Measurements from ENCODE around the gene HPCAL1. TPM values are rescaled to one million over a fixed set of nuclear protein-coding genes. Genes with fewer than 3 reads are reported as not detected.

HPCAL1 gene
- total and polyA plus RNA-seq, 2 of the 8 experiments (the other 6 are each of a cell fraction or from before 2014, with no cell fraction given): 5.8 to 8.6 TPM

- Histone ChIP-seq H2BK120ac (replicated peaks; ENCODE audit: low read depth, low read length) (no peak overlapping the region), H3K4ac (replicated peaks; ENCODE audit: insufficient read length, low read depth, low read length) (no peak overlapping the region), H3K36me3 (ENCODE audit: control insufficient read depth in 2 of 4, insufficient read depth in 4 of 4, low read length in 3 of 4) (no peaks in the 10 kb centered on the region), H2BK5ac (ENCODE audit: low read depth, low read length) (no peak overlapping the region), H3K27me3 (replicated peaks in 1 of 4; ENCODE audit: control insufficient read depth in 3 of 4, extremely low read depth in 1 of 4, insufficient read depth in 3 of 4, low read length in 3 of 4) (no peaks in the 10 kb centered on the region), H3K4me2 (ENCODE audit: insufficient read depth in 1 of 2, low read depth in 2 of 2, low read length in 2 of 2) (no peak overlapping the region), H3K27ac (ENCODE audit: low read depth, low read length) (no peak overlapping the region), H3K79me1 (ENCODE audit: low read depth, low read length) (no peaks in the 10 kb centered on the region), H4K20me1 (replicated peaks in 1 of 2; ENCODE audit: control insufficient read depth in 1 of 2, insufficient read depth in 2 of 2, low read length in 2 of 2) (peaks cover 0 to 2% of the 10 kb centered on the region in 2 experiments), H3K23me2 (ENCODE audit: low read depth, low read length) (no peaks in the 10 kb centered on the region), H3K56ac (replicated peaks; ENCODE audit: insufficient read length, low read depth, low read length) (no peak overlapping the region), H2BK15ac (ENCODE audit: low read length) (no peak overlapping the region), H4K8ac (ENCODE audit: extremely low read depth, insufficient read depth, low read length) (no peak overlapping the region), H3K9ac (replicated peaks in 1 of 4; ENCODE audit: extremely low read depth in 1 of 4, low read depth in 3 of 4, low read length in 3 of 4) (no peak overlapping the region), H3K18ac (ENCODE audit: extremely low read depth, low read length) (no peak overlapping the region), H3K23ac (ENCODE audit: insufficient read length) (no peak overlapping the region), H3K79me2 (ENCODE audit: control insufficient read depth in 1 of 2, insufficient read depth in 2 of 2, low read length in 2 of 2) (no peaks in the 10 kb centered on the region), H2BK20ac (ENCODE audit: low read length) (no peak overlapping the region), H4K5ac (ENCODE audit: insufficient read length, low read depth, low read length) (no peak overlapping the region), H3K9me3 (ENCODE audit: insufficient read depth in 2 of 2, low read depth in 1 of 2, low read length in 1 of 2) (no peaks in the 10 kb centered on the region), H3K4me1 (replicated peaks in 1 of 4; ENCODE audit: control insufficient read depth in 3 of 4, insufficient read depth in 4 of 4, low read length in 3 of 4) (no peaks in the 10 kb centered on the region; a peak in 1 of 7 replicates), H4K91ac (replicated peaks; ENCODE audit: insufficient read length, low read length) (no peak overlapping the region), H3K14ac (ENCODE audit: insufficient read length) (no peak overlapping the region), H2BK12ac (ENCODE audit: low read depth, low read length) (no peak overlapping the region), H2AK5ac (ENCODE audit: low read depth, low read length) (no peak overlapping the region), H2AFZ (ENCODE audit: low read length) (no peak overlapping the region), H3K4me3 (ENCODE audit: extremely low read depth in 1 of 4, insufficient read depth in 2 of 4, low read depth in 3 of 4, low read length in 4 of 4) (no peak overlapping the region)
- FAIRE-seq (no peak), DNase-seq (ENCODE audit: low read depth in 1 of 2, low spot score in 2 of 2) (no peak)
- ChIA-PET CTCF (ENCODE audit: partially characterized antibody) (interaction anchor here (0.6 to 3.6 kb wide), 6 partner anchors 11 to 1551 kb away, joined by 3 to 41 read pairs (median 4); no protein-coding TSS in a partner anchor), POLR2A (ENCODE audit: partially characterized antibody) (interaction anchor here (0.6 to 0.7 kb wide), 3 partner anchors 13 to 124 kb away, joined by 3 to 4 read pairs (median 3); no protein-coding TSS in a partner anchor)
- WGBS, 2 experiments (ENCODE audit: extremely low coverage in 1 of 2, insufficient coverage in 1 of 2, insufficient read length in 1 of 2, insufficient replicate concordance in 2 of 2, low coverage in 1 of 2, low lambda C conversion rate in 2 of 2, missing lambda C conversion rate in 1 of 2): 94% methylated on average over 45 of the region's 54 CpGs; no CpG with 5 or more reads in 1 of the 2 experiments
Measured at GRCh38 chr2:10419553-10420257, 117.0 kb downstream of the HPCAL1 start.
